ENCODE results near the gene ABCA8.
"Not testable (repeated sequence)": the region's sequence is repeated elsewhere in the genome, so short reads cannot be mapped to it uniquely, and the experiment has no call there.

Gene ABCA8, protein sequence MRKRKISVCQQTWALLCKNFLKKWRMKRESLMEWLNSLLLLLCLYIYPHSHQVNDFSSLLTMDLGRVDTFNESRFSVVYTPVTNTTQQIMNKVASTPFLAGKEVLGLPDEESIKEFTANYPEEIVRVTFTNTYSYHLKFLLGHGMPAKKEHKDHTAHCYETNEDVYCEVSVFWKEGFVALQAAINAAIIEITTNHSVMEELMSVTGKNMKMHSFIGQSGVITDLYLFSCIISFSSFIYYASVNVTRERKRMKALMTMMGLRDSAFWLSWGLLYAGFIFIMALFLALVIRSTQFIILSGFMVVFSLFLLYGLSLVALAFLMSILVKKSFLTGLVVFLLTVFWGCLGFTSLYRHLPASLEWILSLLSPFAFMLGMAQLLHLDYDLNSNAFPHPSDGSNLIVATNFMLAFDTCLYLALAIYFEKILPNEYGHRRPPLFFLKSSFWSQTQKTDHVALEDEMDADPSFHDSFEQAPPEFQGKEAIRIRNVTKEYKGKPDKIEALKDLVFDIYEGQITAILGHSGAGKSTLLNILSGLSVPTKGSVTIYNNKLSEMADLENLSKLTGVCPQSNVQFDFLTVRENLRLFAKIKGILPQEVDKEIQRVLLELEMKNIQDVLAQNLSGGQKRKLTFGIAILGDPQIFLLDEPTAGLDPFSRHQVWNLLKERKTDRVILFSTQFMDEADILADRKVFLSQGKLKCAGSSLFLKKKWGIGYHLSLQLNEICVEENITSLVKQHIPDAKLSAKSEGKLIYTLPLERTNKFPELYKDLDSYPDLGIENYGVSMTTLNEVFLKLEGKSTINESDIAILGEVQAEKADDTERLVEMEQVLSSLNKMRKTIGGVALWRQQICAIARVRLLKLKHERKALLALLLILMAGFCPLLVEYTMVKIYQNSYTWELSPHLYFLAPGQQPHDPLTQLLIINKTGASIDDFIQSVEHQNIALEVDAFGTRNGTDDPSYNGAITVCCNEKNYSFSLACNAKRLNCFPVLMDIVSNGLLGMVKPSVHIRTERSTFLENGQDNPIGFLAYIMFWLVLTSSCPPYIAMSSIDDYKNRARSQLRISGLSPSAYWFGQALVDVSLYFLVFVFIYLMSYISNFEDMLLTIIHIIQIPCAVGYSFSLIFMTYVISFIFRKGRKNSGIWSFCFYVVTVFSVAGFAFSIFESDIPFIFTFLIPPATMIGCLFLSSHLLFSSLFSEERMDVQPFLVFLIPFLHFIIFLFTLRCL (N-terminal part only)

DNA sequence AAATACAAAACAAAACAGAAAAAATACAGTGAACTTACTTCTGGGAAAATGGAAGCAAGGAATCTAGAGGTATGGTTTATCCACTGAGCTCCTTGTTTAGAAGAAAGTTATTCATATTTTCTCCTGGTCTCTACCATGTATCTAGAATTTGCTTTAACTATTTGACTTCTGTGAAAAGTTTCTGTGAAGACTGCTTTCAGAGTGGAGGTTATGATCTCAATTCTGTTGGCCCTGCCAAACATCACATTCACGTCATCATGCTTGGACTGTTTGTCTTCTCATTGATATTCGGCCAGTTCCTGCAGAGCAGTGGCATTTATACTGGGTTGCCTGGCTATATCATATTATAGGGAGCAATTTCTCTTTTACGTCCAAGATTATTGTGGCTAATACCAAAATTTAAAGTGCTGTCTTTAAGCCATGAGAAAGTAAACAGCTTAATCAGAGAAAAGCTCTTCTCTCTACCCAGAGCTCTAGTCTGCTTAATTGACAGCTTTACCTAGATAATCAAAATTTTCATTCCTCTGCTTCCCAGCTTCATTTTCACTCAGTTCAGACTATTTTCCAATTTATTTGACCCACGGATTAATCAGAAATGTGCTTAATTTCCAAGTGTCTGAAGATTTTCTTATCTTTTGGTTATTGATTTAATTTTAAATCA lies at the start of gene ABCA8:
Gene ABCA8, minus strand, starts transcription at position 212 of the 661 bp plus-strand sequence. CDS start 13,358 bp downstream, outside the sequence.
- DNase-seq = no peak

DNA sequence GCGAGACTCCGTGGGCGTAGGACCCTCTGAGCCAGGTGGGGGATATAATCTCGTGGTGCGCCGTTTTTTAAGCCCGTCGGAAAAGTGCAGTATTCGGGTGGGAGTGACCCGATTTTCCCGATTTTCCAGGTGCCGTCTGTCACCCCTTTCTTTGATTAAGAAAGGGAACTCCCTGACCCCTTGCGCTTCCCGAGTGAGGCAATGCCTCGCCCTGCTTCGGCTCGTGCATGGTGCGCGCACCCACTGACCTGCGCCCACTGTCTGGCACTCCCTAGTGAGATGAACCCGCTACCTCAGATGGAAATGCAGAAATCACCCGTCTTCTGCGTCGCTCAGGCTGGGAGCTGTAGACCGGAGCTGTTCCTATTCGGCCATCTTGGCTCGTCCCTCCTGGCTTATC lies 49.6 kb upstream of the ABCA8 start:
- not testable (repeated sequence) for DNase-seq

DNA sequence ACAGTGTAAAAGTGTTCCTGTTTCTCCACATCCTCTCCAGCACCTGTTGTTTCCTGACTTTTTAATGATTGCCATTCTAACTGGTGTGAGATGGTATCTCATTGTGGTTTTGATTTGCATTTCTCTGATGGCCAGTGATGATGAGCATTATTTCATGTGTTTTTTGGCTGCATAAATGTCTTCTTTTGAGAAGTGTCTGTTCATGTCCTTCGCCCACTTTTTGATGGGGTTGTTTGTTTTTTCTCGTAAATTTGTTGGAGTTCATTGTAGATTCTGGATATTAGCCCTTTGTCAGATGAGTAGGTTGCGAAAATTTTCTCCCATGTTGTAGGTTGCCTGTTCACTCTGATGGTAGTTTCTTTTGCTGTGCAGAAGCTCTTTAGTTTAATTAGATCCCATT lies 44.6 kb upstream of the ABCA8 start:
- not testable (repeated sequence) for DNase-seq

- no peak for DNase-seq
Measured at GRCh38 chr17:68993112-68993511, 37.9 kb upstream of the ABCA8 start.

DNA sequence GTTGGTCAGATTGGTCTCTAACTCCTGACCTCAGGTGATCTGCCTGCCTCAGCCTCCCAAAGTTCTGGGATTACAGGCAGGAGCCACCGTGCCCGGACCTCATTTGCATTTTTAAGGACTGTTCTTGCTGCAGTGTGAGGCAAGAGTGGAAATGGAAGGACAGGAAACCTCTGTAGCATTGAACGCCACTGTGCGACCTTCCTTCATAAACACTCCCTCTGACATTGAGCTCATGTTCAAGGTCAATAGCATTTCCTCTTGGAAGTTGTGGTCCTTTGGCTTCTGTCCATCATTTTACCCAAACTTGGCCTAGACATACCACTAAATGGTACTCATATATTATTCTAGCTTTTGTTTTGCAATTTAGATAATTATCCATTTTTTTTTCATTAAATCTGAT lies 32.8 kb upstream of the ABCA8 start:
- no peak for DNase-seq

GRCh38 chr17:68981288-68981687 lies 26.1 kb upstream of the ABCA8 start:
- DNase-seq = no peak

DNA sequence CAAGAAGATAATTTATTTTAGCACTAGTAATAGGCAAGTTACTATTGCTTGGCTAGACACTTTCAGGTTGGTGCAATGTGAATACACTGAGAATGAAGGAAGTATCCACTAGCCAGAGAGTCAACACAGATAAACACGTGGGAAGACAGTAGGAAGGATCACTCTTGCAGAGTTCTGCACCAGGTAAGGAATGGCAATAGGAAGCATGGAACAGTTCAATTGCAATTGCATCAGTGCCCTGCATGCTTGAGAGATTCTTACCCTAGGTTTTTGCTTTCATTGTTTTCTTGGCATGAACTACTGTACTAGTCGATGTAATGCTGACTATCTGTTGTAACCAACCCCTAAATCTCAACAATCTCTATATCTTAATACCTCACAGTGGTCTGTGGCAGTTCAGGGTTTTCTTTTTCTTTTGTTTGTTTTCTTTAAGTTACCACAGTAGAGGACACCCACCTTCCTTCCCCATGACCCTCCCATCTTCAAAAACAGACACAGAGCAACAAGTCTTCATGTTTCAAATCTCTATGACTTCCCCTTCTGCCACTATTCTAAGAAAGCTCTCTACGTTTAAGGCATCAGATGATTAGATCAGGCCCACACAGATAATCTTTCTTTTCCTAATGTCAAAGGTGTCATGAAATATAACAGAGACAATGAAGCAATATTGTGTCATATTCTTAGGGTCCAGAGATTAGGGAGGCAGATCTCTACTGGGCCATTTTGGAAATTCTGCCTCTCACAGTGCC lies 18.1 kb upstream of the ABCA8 start:
- DNase-seq = no peak

- no peak for DNase-seq
Measured at GRCh38 chr17:68972119-68972704, 17.0 kb upstream of the ABCA8 start.

- no peak for DNase-seq
Measured at GRCh38 chr17:68969101-68969500, 13.9 kb upstream of the ABCA8 start.

DNA sequence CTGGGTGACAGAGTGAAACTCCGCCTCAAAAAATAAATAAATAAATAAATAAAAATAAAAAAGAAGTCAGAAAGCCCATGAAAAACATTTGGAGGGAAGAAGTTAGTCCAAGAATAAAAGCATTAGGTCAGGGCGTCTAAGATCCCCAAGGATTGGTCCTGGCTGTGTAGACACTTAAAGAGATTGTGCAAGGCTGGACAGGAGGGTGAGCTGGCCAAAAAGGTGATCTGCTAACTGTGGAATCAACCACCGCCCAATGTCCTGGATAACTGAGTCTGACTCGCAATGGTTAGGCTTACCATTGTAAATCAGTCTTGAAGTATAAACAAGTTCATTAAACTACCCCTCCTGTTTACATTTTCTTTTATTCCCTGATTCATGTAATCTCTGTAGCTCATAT lies 8.8 kb upstream of the ABCA8 start:
- no peak for DNase-seq

DNA sequence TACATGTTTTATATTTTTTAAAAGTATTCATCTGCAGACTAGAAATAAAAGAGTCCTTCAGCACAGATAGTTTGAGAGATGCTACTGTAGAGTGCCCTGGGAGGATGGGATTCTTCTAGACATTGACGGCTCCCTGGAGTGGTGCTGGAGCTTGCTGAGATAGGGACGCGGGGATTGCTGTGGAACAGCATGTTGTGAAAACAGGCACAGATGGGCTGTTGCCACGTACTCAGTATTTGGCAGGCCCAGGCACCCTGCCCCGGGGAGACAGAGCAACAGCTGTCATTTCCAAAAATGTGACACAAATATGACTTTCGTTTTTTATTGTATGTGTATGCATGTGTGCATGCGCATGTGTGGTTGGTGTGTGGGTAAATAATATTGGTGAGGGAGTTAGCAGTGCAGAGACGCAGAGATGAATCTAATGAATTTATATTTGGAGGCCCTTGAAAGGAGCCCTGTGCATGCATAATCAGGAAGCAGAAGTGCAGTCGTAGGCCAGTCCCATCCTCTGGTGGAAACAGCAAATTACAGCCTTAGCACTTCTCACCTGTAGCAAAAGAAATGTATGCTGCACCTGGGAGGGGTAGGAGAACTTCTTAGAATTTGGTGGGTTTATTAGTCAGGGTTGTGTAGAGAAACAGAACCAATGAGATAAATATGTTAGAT lies 6.2 kb upstream of the ABCA8 start:
- DNase-seq = no peak

GRCh38 chr17:68959117-68959516 lies 3.9 kb upstream of the ABCA8 start:
- DNase-seq = not testable (repeated sequence)

GRCh38 chr17:68957944-68958343 lies 2.8 kb upstream of the ABCA8 start:
- DNase-seq = no peak

DNA sequence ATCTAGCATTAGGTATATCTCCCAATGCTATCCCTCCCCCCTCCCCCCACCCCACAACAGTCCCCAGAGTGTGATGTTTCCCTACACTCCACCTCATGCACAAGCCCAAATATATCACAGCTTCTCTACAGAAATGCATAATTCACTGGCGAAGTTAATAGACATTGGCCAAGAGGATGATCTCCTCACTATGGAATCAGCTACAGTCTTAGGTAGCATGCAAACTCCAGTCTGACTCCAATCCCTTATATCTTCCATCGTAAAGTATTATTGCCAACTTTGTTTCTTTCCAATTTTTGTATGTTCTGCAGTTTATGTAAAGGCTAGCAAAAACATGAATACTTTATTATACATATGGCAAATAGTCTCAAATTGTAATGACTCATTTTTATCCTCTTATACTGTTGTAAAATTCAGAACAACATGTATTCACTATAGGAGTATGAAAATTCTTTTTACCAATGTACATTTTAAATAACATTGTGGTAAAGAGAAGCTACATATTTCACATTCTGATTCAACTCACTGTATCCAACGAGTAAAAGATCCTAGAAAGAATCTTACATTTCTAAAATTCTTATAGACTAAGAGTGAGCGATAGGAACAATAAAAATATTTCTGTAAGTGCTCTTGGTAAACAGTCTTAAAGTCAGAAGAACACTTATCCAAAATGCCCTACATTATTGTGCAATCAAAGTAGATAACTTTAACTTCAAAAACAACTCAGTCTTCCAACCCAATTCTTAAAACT lies 871 bp downstream of the ABCA8 start:
- DNase-seq = no peak

GRCh38 chr17:68953340-68953997 lies 1.7 kb downstream of the ABCA8 start:
- no peak for DNase-seq

DNA sequence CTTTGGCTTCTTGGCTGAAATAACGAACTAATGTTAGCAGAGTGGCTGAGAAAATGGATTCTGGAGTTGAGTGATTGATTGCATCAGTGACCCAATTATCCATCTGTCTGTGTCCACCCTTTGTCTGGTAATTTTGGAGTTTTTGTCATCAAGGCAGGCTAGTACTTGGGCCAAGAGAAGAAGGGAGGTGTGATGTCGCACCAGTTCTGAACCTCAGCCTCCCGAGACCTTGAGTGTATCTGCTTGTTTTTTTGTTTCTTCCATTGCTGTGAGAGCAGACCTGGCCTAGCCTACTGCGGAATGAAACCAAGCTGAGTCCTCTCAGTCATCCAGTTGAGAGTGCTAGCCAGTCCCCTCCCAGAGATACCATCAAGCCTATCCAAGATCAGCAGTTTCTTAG lies 4.5 kb downstream of the ABCA8 start:
- DNase-seq = no peak

- not testable (repeated sequence) for DNase-seq
Measured at GRCh38 chr17:68947868-68948267, 7.3 kb downstream of the ABCA8 start.

- no peak for DNase-seq
Measured at GRCh38 chr17:68944435-68945035, 10.7 kb downstream of the ABCA8 start.

GRCh38 chr17:68943812-68944182 lies 11.4 kb downstream of the ABCA8 start:
- DNase-seq = not testable (repeated sequence)
